Liver (tissue), 9 donors: Measurements from ENCODE around the gene EIPR1. TPM values are rescaled to one million over a fixed set of nuclear protein-coding genes. Genes with fewer than 3 reads are reported as not detected.

Experiments
- DNase-seq: peaks from one replicate; pipeline ENCODE4 v3.0.0-alpha.2; 2017; ENCODE audit warnings: low spot score
- H3K27ac ChIP-seq, 2 donors: one replicate each; pipeline ENCODE4 v1.7.0; 2013; ENCODE audit warnings: inconsistent platforms in 2 of 2, low read length in 2 of 2, control low read depth in 1 of 2, low read depth in 1 of 2, mild to moderate bottlenecking in 1 of 2
- H3K27me3 ChIP-seq, 4 donors: one replicate each; pipeline versions ENCODE4 v1.6.1 to v1.7.0; 2013; ENCODE audit warnings: low read length in 3 of 4, inconsistent platforms in 1 of 4, mild to moderate bottlenecking in 1 of 4, moderate library complexity in 1 of 4; ENCODE audit not compliant: control insufficient read depth in 4 of 4, insufficient read depth in 4 of 4
- H3K36me3 ChIP-seq, 4 donors: one replicate each; pipeline versions ENCODE4 v1.6.1 to v1.7.0; 2013; ENCODE audit warnings: low read length in 3 of 4, mild to moderate bottlenecking in 3 of 4, low read depth in 1 of 4, moderate library complexity in 1 of 4; ENCODE audit not compliant: control insufficient read depth in 4 of 4, insufficient read depth in 3 of 4
- H3K4me1 ChIP-seq, 4 donors: one replicate each; pipeline versions ENCODE4 v1.6.1 to v1.7.0; 2013; ENCODE audit warnings: low read length in 3 of 4, mild to moderate bottlenecking in 3 of 4, moderate library complexity in 1 of 4; ENCODE audit not compliant: control insufficient read depth in 4 of 4, insufficient read depth in 4 of 4
- H3K4me3 ChIP-seq, 3 donors: one replicate each; pipeline versions ENCODE4 v1.6.1 to v1.7.0; 2013; ENCODE audit warnings: low read length in 3 of 3, control low read depth in 1 of 3, low read depth in 1 of 3, mild to moderate bottlenecking in 1 of 3
- H3K9ac ChIP-seq, 2 donors: one replicate each; pipeline ENCODE4 v1.7.0; 2013; ENCODE audit warnings: low read length in 2 of 2, mild to moderate bottlenecking in 2 of 2, moderate library complexity in 2 of 2, control low read depth in 1 of 2, low read depth in 1 of 2
- H3K9me3 ChIP-seq, 4 donors: one replicate each; pipeline versions ENCODE4 v1.6.1 to v1.7.0; 2013; ENCODE audit warnings: low read length in 3 of 4; ENCODE audit not compliant: control insufficient read depth in 4 of 4
- ATF3 ChIP-seq: IDR thresholded peaks from 2 replicates; pipeline ENCODE4 v1.6.1; 2016; ENCODE audit warnings: antibody characterized with exemption
- CTCF ChIP-seq: fragments of 150-350 bp; IDR thresholded peaks from 2 replicates; pipeline ENCODE4 v1.5.1; 2017; ENCODE audit warnings: improper control_type of control experiment, low read depth, low read length; ENCODE audit not compliant: missing input control
- EGR1 ChIP-seq, 2 donors: IDR thresholded peaks; 2 replicates each; pipeline ENCODE4 v1.6.1; 2016 to 2018; ENCODE audit warnings: antibody characterized with exemption in 2 of 2, low read depth in 2 of 2
- FOXA1 ChIP-seq: IDR thresholded peaks from 2 replicates; pipeline ENCODE4 v1.6.1; 2016; ENCODE audit warnings: antibody characterized with exemption
- FOXA2 ChIP-seq: IDR thresholded peaks from 2 replicates; pipeline ENCODE4 v1.6.1; 2016; ENCODE audit warnings: antibody characterized with exemption
- GABPA ChIP-seq, 2 donors: IDR thresholded peaks in 1 of 2; conservative IDR thresholded peaks in 1 of 2; 2 replicates each; pipeline ENCODE4 v1.6.1; 2016; ENCODE audit warnings: antibody characterized with exemption in 2 of 2, mild to moderate bottlenecking in 1 of 2, moderate library complexity in 1 of 2
- HNF4A ChIP-seq, 2 donors: conservative IDR thresholded peaks; 2 replicates each; pipeline ENCODE4 v1.6.1; 2016; ENCODE audit warnings: antibody characterized with exemption in 2 of 2, mild to moderate bottlenecking in 2 of 2
- HNF4G ChIP-seq: IDR thresholded peaks from 2 replicates; pipeline ENCODE4 v1.6.1; 2016; ENCODE audit warnings: antibody characterized with exemption
- JUND ChIP-seq, 2 donors: IDR thresholded peaks; 2 replicates each; pipeline ENCODE4 v1.6.1; 2016; ENCODE audit warnings: antibody characterized with exemption in 2 of 2
- MAX ChIP-seq: IDR thresholded peaks from 2 replicates; pipeline ENCODE4 v1.6.1; 2016; ENCODE audit warnings: antibody characterized with exemption
- NR2F2 ChIP-seq: IDR thresholded peaks from 2 replicates; pipeline ENCODE4 v1.6.1; 2016; ENCODE audit warnings: antibody characterized with exemption
- RAD21 ChIP-seq, 2 donors: IDR thresholded peaks; 2 replicates each; pipeline ENCODE4 v1.6.1; 2016; ENCODE audit warnings: antibody characterized with exemption in 2 of 2, mild to moderate bottlenecking in 2 of 2
- RXRA ChIP-seq, 2 donors: IDR thresholded peaks; 2 replicates each; pipeline ENCODE4 v1.6.1; 2017 to 2018; ENCODE audit warnings: antibody characterized with exemption in 2 of 2, mild to moderate bottlenecking in 1 of 2
- SP1 ChIP-seq: IDR thresholded peaks from 2 replicates; pipeline ENCODE4 v1.6.1; 2018; ENCODE audit warnings: antibody characterized with exemption, mild to moderate bottlenecking
- TAF1 ChIP-seq: conservative IDR thresholded peaks from 2 replicates; pipeline ENCODE4 v1.6.1; 2016; ENCODE audit warnings: antibody characterized with exemption, mild to moderate bottlenecking
- YY1 ChIP-seq: IDR thresholded peaks from 2 replicates; pipeline ENCODE4 v1.6.1; 2016; ENCODE audit warnings: antibody characterized with exemption, mild to moderate bottlenecking
- ZBTB33 ChIP-seq: IDR thresholded peaks from 2 replicates; pipeline ENCODE4 v1.6.1; 2016; ENCODE audit warnings: antibody characterized with exemption
- WGBS: extraction: QIAGEN DNeasy Blood & Tissue Kit; methylation state at CpG from one replicate; pipeline ENCODE4 v1.1.7; 2013; 5-methylcytosine and 5-hydroxymethylcytosine counted together
- polyA plus RNA-seq, 2 donors: library from polyadenylated mRNA; stranded (reverse) in 1 of 2; unstranded in 1 of 2; fragments of 200-250 nt in 1 of 2; fragments of >200 nt in 1 of 2; fragmentation: Nextera tagmentation in 1 of 2; extraction: Ambion mirVana in 1 of 2; gene quantifications; one replicate each; pipeline versions ENCODE4 v1.2.1 to v1.2.3, GENCODE V29; 2013 to 2015
- total RNA-seq, 2 donors: library from RNA; depleted of rRNA; stranded (reverse); fragments of >200 nt; gene quantifications; one replicate each; pipeline ENCODE4 v1.2.3, GENCODE V29; 2014
- donor health status: healthy.
- donor health status: healthy.
- donor health status: healthy.
- donor health status: healthy.
- donor health status: healthy.

The EIPR1 gene
- total and polyA plus RNA-seq, 4 donors, result 7.6 to 12.1 (median 11.4) TPM

- Histone ChIP-seq H3K9ac (no peak overlapping the region), H3K4me1 (peaks cover 4 to 10% (median 8%) of the 10 kb centered on the region in 4 donors), H3K9me3 (no peaks in the 10 kb centered on the region), H3K36me3 (peaks cover 0 to 2% (median 0%) of the 10 kb centered on the region in 4 donors), H3K27me3 (no peaks in the 10 kb centered on the region), H3K4me3 (no peak overlapping the region), H3K27ac (no peak overlapping the region)
- TF ChIP-seq FOXA2, result no peak
- no peak for TF ChIP-seq RXRA (IDR thresholded peaks at IDR 0.05)
- no peak for TF ChIP-seq NR2F2
- TF ChIP-seq GABPA (IDR thresholded peaks at IDR 0.05 in 1 of 2, conservative IDR thresholded peaks at IDR 0.05 in 1 of 2), result no peak
- no peak for TF ChIP-seq HNF4A (conservative IDR thresholded peaks at IDR 0.05)
- no peak for TF ChIP-seq ZBTB33
- TF ChIP-seq HNF4G, result no peak
- TF ChIP-seq RAD21 (IDR thresholded peaks at IDR 0.05), result no peak
- TF ChIP-seq CTCF, result no peak
- TF ChIP-seq ATF3, result no peak
- no peak for TF ChIP-seq EGR1 (IDR thresholded peaks at IDR 0.05; ENCODE audit: low read depth in 2 of 2)
- TF ChIP-seq JUND (IDR thresholded peaks at IDR 0.05), result no peak
- TF ChIP-seq FOXA1, result no peak
- 92% methylated on average over 7 of the region's 7 CpGs for WGBS
- DNase-seq, result no peak
Measured at GRCh38 chr2:3298191-3298590, 79.4 kb downstream of the EIPR1 start.

- 96% methylated on average over 6 of the region's 6 CpGs for WGBS
- no peak for DNase-seq
- Histone ChIP-seq H3K4me3 (no peak overlapping the region), H3K27me3 (no peaks in the 10 kb centered on the region), H3K27ac (no peak overlapping the region), H3K9me3 (no peaks in the 10 kb centered on the region), H3K4me1 (peaks cover 2 to 3% (median 3%) of the 10 kb centered on the region in 4 donors), H3K9ac (no peak overlapping the region), H3K36me3 (peaks cover 0 to 2% (median 0%) of the 10 kb centered on the region in 4 donors)
- no peak for TF ChIP-seq EGR1 (IDR thresholded peaks at IDR 0.05; ENCODE audit: low read depth in 2 of 2)
Measured at GRCh38 chr2:3297523-3297922, 80.1 kb downstream of the EIPR1 start.

GRCh38 chr2:3296182-3296972 is 81.2 kb downstream of the EIPR1 start:
- no peak for DNase-seq
- peaks cover 0 to 2% (median 0%) of the 10 kb centered on the region in 4 donors for H3K36me3 ChIP-seq
- no peak overlapping the region for H3K4me3 ChIP-seq
- TF ChIP-seq EGR1 (IDR thresholded peaks at IDR 0.05; ENCODE audit: low read depth in 2 of 2), result no peak
- TF ChIP-seq TAF1, result no peak
- no peak for TF ChIP-seq MAX
- TF ChIP-seq ZBTB33, result no peak
- no peak for TF ChIP-seq RAD21 (IDR thresholded peaks at IDR 0.05)
- no peak for TF ChIP-seq ATF3
- TF ChIP-seq YY1, result no peak
- TF ChIP-seq GABPA (IDR thresholded peaks at IDR 0.05 in 1 of 2, conservative IDR thresholded peaks at IDR 0.05 in 1 of 2), result no peak
- no peak for TF ChIP-seq SP1
- no peak for TF ChIP-seq CTCF
- no peak for TF ChIP-seq JUND (IDR thresholded peaks at IDR 0.05)
- no peak for TF ChIP-seq FOXA2

More at GRCh38 chr2:3296182-3296972, 81.2 kb downstream of the EIPR1 start:
- H3K9ac ChIP-seq, result no peak overlapping the region
- no peaks in the 10 kb centered on the region for H3K27me3 ChIP-seq
- 92% methylated on average over 4 of the region's 4 CpGs for WGBS
- H3K27ac ChIP-seq, result no peak overlapping the region
- H3K9me3 ChIP-seq, result no peaks in the 10 kb centered on the region
- no peaks in the 10 kb centered on the region for H3K4me1 ChIP-seq
